HEK293 (cell line): Measurements from ENCODE around the gene GAPVD1.

Experiments used
- CTCF ChIA-PET: fragments of 350-600 bp; formaldehyde crosslinking; extraction: SDS; loops from one replicate; lab custom pipeline; 2021; ENCODE audit warnings: antibody characterized with exemption; lab: Yijun Ruan, JAX
- POLR2A ChIA-PET: fragments of 300-600 bp; formaldehyde crosslinking; extraction: SDS; loops from one replicate; lab custom pipeline; 2020; ENCODE audit warnings: antibody characterized with exemption, inconsistent platforms; lab: Yijun Ruan, JAX
- H3K27ac ChIP-seq: fragments of 200-500 bp; sonication (Bioruptor generic); 2 replicates; pipeline ENCODE4 v1.5.1; 2014; ENCODE audit warnings: low read depth, low read length, control low read depth, inconsistent platforms; ENCODE audit errors: extremely low read depth
- H3K36me3 ChIP-seq, 2 experiments: fragments of 200-500 bp in 1 of 2; sonication (Bioruptor generic) in 1 of 2; 1 replicate in 1 of 2; 2 replicates in 1 of 2; pipeline ENCODE4 v1.5.1; 2014 to 2017; ENCODE audit warnings: inconsistent platforms in 2 of 2, low read length in 2 of 2; ENCODE audit not compliant: control insufficient read depth in 2 of 2, insufficient read depth in 1 of 2
- H3K4me1 ChIP-seq: fragments of 200-500 bp; sonication (Bioruptor generic); 2 replicates; pipeline ENCODE4 v1.5.1; 2014; ENCODE audit warnings: mild to moderate bottlenecking, low read length, inconsistent platforms; ENCODE audit not compliant: control insufficient read depth, insufficient read depth
- H3K4me3 ChIP-seq: 2 replicates; pipeline ENCODE4 v1.5.1; 2011; ENCODE audit warnings: low read depth, mild to moderate bottlenecking, control low read depth, low read length, moderate library complexity
- H3K9me3 ChIP-seq: fragments of 200-500 bp; sonication (Bioruptor generic); 2 replicates; pipeline ENCODE4 v1.5.1; 2014; ENCODE audit warnings: low read depth, low read length, inconsistent platforms; ENCODE audit not compliant: control insufficient read depth, insufficient read depth
- ATF2 ChIP-seq: fragments of 450-650 bp; formaldehyde crosslinking; IDR thresholded peaks from 2 replicates; pipeline ENCODE4 v1.5.1; 2016; ENCODE audit warnings: missing biosample characterization, missing genetic modification characterization, low read depth
- ELK4 ChIP-seq: IDR thresholded peaks from 2 replicates; pipeline ENCODE4 v1.6.1; 2011; ENCODE audit warnings: mild to moderate bottlenecking, low read depth, low read length, borderline replicate concordance
- KLF8 ChIP-seq: fragments of 450-650 bp; formaldehyde crosslinking; IDR thresholded peaks from 2 replicates; pipeline ENCODE4 v1.5.1; 2016; ENCODE audit warnings: missing biosample characterization, missing genetic modification characterization
- PATZ1 ChIP-seq: fragments of 450-650 bp; formaldehyde crosslinking; IDR thresholded peaks from 2 replicates; pipeline ENCODE4 v1.5.1; 2016; ENCODE audit warnings: missing biosample characterization, missing genetic modification characterization
- PRDM1 ChIP-seq: fragments of 450-650 bp; formaldehyde crosslinking; IDR thresholded peaks from 2 replicates; pipeline ENCODE4; 2016; ENCODE audit warnings: missing biosample characterization, missing genetic modification characterization
- ZBTB17 ChIP-seq: fragments of 450-650 bp; formaldehyde crosslinking; IDR thresholded peaks from 2 replicates; pipeline ENCODE4 v1.5.1; 2016; ENCODE audit warnings: missing biosample characterization, missing genetic modification characterization
- ZEB2 ChIP-seq: fragments of 450-650 bp; formaldehyde crosslinking; IDR thresholded peaks from 2 replicates; pipeline ENCODE4 v1.5.1; 2016; ENCODE audit warnings: missing biosample characterization, missing genetic modification characterization
- ZIC2 ChIP-seq: fragments of 450-650 bp; formaldehyde crosslinking; IDR thresholded peaks from 2 replicates; pipeline ENCODE4 v1.5.1; 2016; ENCODE audit warnings: missing biosample characterization, missing genetic modification characterization
- ZNF112 ChIP-seq: fragments of 450-650 bp; formaldehyde crosslinking; IDR thresholded peaks from 2 replicates; pipeline ENCODE4 v1.5.0; 2017; ENCODE audit warnings: missing biosample characterization, missing genetic modification characterization
- ZNF140 ChIP-seq: fragments of 450-650 bp; formaldehyde crosslinking; IDR thresholded peaks from 2 replicates; pipeline ENCODE4 v1.5.1; 2016; ENCODE audit warnings: missing biosample characterization, missing genetic modification characterization
- ZNF16 ChIP-seq: fragments of 450-650 bp; formaldehyde crosslinking; IDR thresholded peaks from 2 replicates; pipeline ENCODE4 v1.5.1; 2016; ENCODE audit warnings: low read depth, missing biosample characterization, missing genetic modification characterization
- ZNF202 ChIP-seq: fragments of 450-650 bp; formaldehyde crosslinking; IDR thresholded peaks from 2 replicates; pipeline ENCODE4 v1.5.1; 2016; ENCODE audit warnings: missing biosample characterization, missing genetic modification characterization, borderline replicate concordance
- ZNF341 ChIP-seq: fragments of 450-650 bp; formaldehyde crosslinking; IDR thresholded peaks from 2 replicates; pipeline ENCODE4; 2016; ENCODE audit warnings: low read depth, missing biosample characterization, missing genetic modification characterization
- ZNF350 ChIP-seq: fragments of 450-650 bp; formaldehyde crosslinking; IDR thresholded peaks from 2 replicates; pipeline ENCODE4 v1.5.0; 2017; ENCODE audit warnings: missing biosample characterization, mild to moderate bottlenecking, missing genetic modification characterization
- ZNF433 ChIP-seq: fragments of 450-650 bp; formaldehyde crosslinking; IDR thresholded peaks from 2 replicates; pipeline ENCODE4 v1.5.1; 2016; ENCODE audit warnings: missing biosample characterization, missing genetic modification characterization, low read depth
- ZNF449 ChIP-seq: fragments of 450-650 bp; formaldehyde crosslinking; IDR thresholded peaks from 2 replicates; pipeline ENCODE4 v1.5.1; 2017; ENCODE audit warnings: missing biosample characterization, mild to moderate bottlenecking, missing genetic modification characterization, moderate library complexity
- ZNF549 ChIP-seq: fragments of 450-650 bp; IDR thresholded peaks from 2 replicates; pipeline ENCODE4 v1.5.1; 2018; ENCODE audit warnings: missing biosample characterization, missing genetic modification characterization, mild to moderate bottlenecking, inconsistent platforms, moderate library complexity
- ZNF555 ChIP-seq: fragments of 450-650 bp; formaldehyde crosslinking; conservative IDR thresholded peaks from 2 replicates; pipeline ENCODE4 v1.5.1; 2017; ENCODE audit warnings: missing biosample characterization, mild to moderate bottlenecking, missing genetic modification characterization, inconsistent platforms
- ZNF596 ChIP-seq: fragments of 450-650 bp; IDR thresholded peaks from 2 replicates; pipeline ENCODE4 v1.5.0; 2018; ENCODE audit warnings: missing biosample characterization, mild to moderate bottlenecking, missing genetic modification characterization, moderate library complexity
- ZNF639 ChIP-seq: fragments of 450-650 bp; formaldehyde crosslinking; IDR thresholded peaks from 2 replicates; pipeline ENCODE4 v1.5.1; 2016; ENCODE audit warnings: missing biosample characterization, missing genetic modification characterization
- ZSCAN16 ChIP-seq: fragments of 450-650 bp; formaldehyde crosslinking; IDR thresholded peaks from 2 replicates; pipeline ENCODE4 v1.5.1; 2016; ENCODE audit warnings: missing biosample characterization, missing genetic modification characterization

Gene GAPVD1

GRCh38 chr9:125356032-125356431 is 94.4 kb downstream of the GAPVD1 start:
- Histone ChIP-seq H3K36me3 (peaks cover 37 to 94% of the 10 kb centered on the region in 2 experiments), H3K27ac (no peak overlapping the region), H3K9me3 (no peaks in the 10 kb centered on the region), H3K4me1 (no peaks in the 10 kb centered on the region), H3K4me3 (no peak overlapping the region)
- POLR2A ChIA-PET, result no interaction called here
- TF ChIP-seq ZNF549 (tag by site-specific recombination) (no peak), ATF2 (tag by site-specific recombination) (no peak)
- CTCF ChIA-PET, result interaction anchor here (0.7 to 1.7 kb wide), 3 partner anchors 95 to 766 kb away, joined by 3 to 6 read pairs (median 3); partner anchors contain the start of gene GAPVD1

GRCh38 chr9:125359011-125359410 is 97.4 kb downstream of the GAPVD1 start:
- TF ChIP-seq KLF8 (tag by site-specific recombination) (no peak), PRDM1 (tag by site-specific recombination) (peak; percentile 71), ZNF202 (tag by site-specific recombination) (no peak)

GRCh38 chr9:125360601-125361000 is 99.0 kb downstream of the GAPVD1 start:
- CTCF ChIA-PET, result interaction anchor here (0.6 to 4.2 kb wide), 6 partner anchors 15 to 268 kb away, joined by 3 to 27 read pairs (median 4); no protein-coding TSS in a partner anchor
- Histone ChIP-seq H3K4me1 (no peaks in the 10 kb centered on the region), H3K9me3 (no peaks in the 10 kb centered on the region), H3K4me3 (no peak overlapping the region), H3K27ac (no peak overlapping the region), H3K36me3 (peaks cover 27 to 90% of the 10 kb centered on the region in 2 experiments)
- TF ChIP-seq ZNF433 (tag by site-specific recombination) (no peak), ZNF350 (tag by site-specific recombination) (no peak), ZIC2 (tag by site-specific recombination) (no peak), ZBTB17 (tag by site-specific recombination) (no peak), PATZ1 (tag by site-specific recombination) (no peak), ZSCAN16 (no peak), ZNF596 (tag by site-specific recombination) (no peak), ELK4 (no peak), ZNF449 (tag by site-specific recombination) (no peak), ZEB2 (no peak), ZNF341 (tag by site-specific recombination) (no peak), ZNF555 (tag by site-specific recombination) (no peak), ZNF16 (no peak), ZNF140 (tag by site-specific recombination) (no peak), ZNF639 (tag by site-specific recombination) (no peak), ZNF112 (tag by site-specific recombination) (no peak)
- POLR2A ChIA-PET, result interaction anchor here (2.0 kb wide), 1 partner anchor 119 kb away, joined by 16 read pairs; the partner anchor contains the start of gene HSPA5

More at GRCh38 chr9:125359011-125359410, 97.4 kb downstream of the GAPVD1 start:
- Histone ChIP-seq H3K4me1 (no peaks in the 10 kb centered on the region), H3K9me3 (no peaks in the 10 kb centered on the region), H3K36me3 (peaks cover 33 to 95% of the 10 kb centered on the region in 2 experiments), H3K27ac (no peak overlapping the region), H3K4me3 (no peak overlapping the region)
- ChIA-PET CTCF (interaction anchor here (0.8 to 1.9 kb wide), 2 partner anchors 11 to 103 kb away, joined by 3 to 6 read pairs; no protein-coding TSS in a partner anchor), POLR2A (no interaction called here)
